Liver (tissue), 9 donors: ENCODE results near the gene MMP19. TPM values are rescaled to one million over a fixed set of nuclear protein-coding genes. Genes with fewer than 3 reads are reported as not detected.
A peak's percentile ranks its signal among the peaks of the same experiment; 100 is the strongest.

ENCODE experiments used
- DNase-seq: peaks from one replicate; pipeline ENCODE4 v3.0.0-alpha.2; 2017; ENCODE audit warnings: low spot score
- H3K27ac ChIP-seq, 2 donors: one replicate each; pipeline ENCODE4 v1.7.0; 2013; ENCODE audit warnings: inconsistent platforms in 2 of 2, low read length in 2 of 2, control low read depth in 1 of 2, low read depth in 1 of 2, mild to moderate bottlenecking in 1 of 2
- H3K27me3 ChIP-seq, 4 donors: one replicate each; pipeline versions ENCODE4 v1.6.1 to v1.7.0; 2013; ENCODE audit warnings: low read length in 3 of 4, inconsistent platforms in 1 of 4, mild to moderate bottlenecking in 1 of 4, moderate library complexity in 1 of 4; ENCODE audit not compliant: control insufficient read depth in 4 of 4, insufficient read depth in 4 of 4
- H3K36me3 ChIP-seq, 4 donors: one replicate each; pipeline versions ENCODE4 v1.6.1 to v1.7.0; 2013; ENCODE audit warnings: low read length in 3 of 4, mild to moderate bottlenecking in 3 of 4, low read depth in 1 of 4, moderate library complexity in 1 of 4; ENCODE audit not compliant: control insufficient read depth in 4 of 4, insufficient read depth in 3 of 4
- H3K4me1 ChIP-seq, 4 donors: one replicate each; pipeline versions ENCODE4 v1.6.1 to v1.7.0; 2013; ENCODE audit warnings: low read length in 3 of 4, mild to moderate bottlenecking in 3 of 4, moderate library complexity in 1 of 4; ENCODE audit not compliant: control insufficient read depth in 4 of 4, insufficient read depth in 4 of 4
- H3K4me3 ChIP-seq, 3 donors: one replicate each; pipeline versions ENCODE4 v1.6.1 to v1.7.0; 2013; ENCODE audit warnings: low read length in 3 of 3, control low read depth in 1 of 3, low read depth in 1 of 3, mild to moderate bottlenecking in 1 of 3
- H3K9ac ChIP-seq, 2 donors: one replicate each; pipeline ENCODE4 v1.7.0; 2013; ENCODE audit warnings: low read length in 2 of 2, mild to moderate bottlenecking in 2 of 2, moderate library complexity in 2 of 2, control low read depth in 1 of 2, low read depth in 1 of 2
- H3K9me3 ChIP-seq, 4 donors: one replicate each; pipeline versions ENCODE4 v1.6.1 to v1.7.0; 2013; ENCODE audit warnings: low read length in 3 of 4; ENCODE audit not compliant: control insufficient read depth in 4 of 4
- EGR1 ChIP-seq, 2 donors: IDR thresholded peaks; 2 replicates each; pipeline ENCODE4 v1.6.1; 2016 to 2018; ENCODE audit warnings: antibody characterized with exemption in 2 of 2, low read depth in 2 of 2
- FOXA1 ChIP-seq: IDR thresholded peaks from 2 replicates; pipeline ENCODE4 v1.6.1; 2016; ENCODE audit warnings: antibody characterized with exemption
- GABPA ChIP-seq, 2 donors: IDR thresholded peaks in 1 of 2; conservative IDR thresholded peaks in 1 of 2; 2 replicates each; pipeline ENCODE4 v1.6.1; 2016; ENCODE audit warnings: antibody characterized with exemption in 2 of 2, mild to moderate bottlenecking in 1 of 2, moderate library complexity in 1 of 2
- HNF4A ChIP-seq, 2 donors: conservative IDR thresholded peaks; 2 replicates each; pipeline ENCODE4 v1.6.1; 2016; ENCODE audit warnings: antibody characterized with exemption in 2 of 2, mild to moderate bottlenecking in 2 of 2
- JUND ChIP-seq, 2 donors: IDR thresholded peaks; 2 replicates each; pipeline ENCODE4 v1.6.1; 2016; ENCODE audit warnings: antibody characterized with exemption in 2 of 2
- NR2F2 ChIP-seq: IDR thresholded peaks from 2 replicates; pipeline ENCODE4 v1.6.1; 2016; ENCODE audit warnings: antibody characterized with exemption
- RAD21 ChIP-seq, 2 donors: IDR thresholded peaks; 2 replicates each; pipeline ENCODE4 v1.6.1; 2016; ENCODE audit warnings: antibody characterized with exemption in 2 of 2, mild to moderate bottlenecking in 2 of 2
- RXRA ChIP-seq, 2 donors: IDR thresholded peaks; 2 replicates each; pipeline ENCODE4 v1.6.1; 2017 to 2018; ENCODE audit warnings: antibody characterized with exemption in 2 of 2, mild to moderate bottlenecking in 1 of 2
- TAF1 ChIP-seq: conservative IDR thresholded peaks from 2 replicates; pipeline ENCODE4 v1.6.1; 2016; ENCODE audit warnings: antibody characterized with exemption, mild to moderate bottlenecking
- YY1 ChIP-seq: IDR thresholded peaks from 2 replicates; pipeline ENCODE4 v1.6.1; 2016; ENCODE audit warnings: antibody characterized with exemption, mild to moderate bottlenecking
- WGBS: extraction: QIAGEN DNeasy Blood & Tissue Kit; methylation state at CpG from one replicate; pipeline ENCODE4 v1.1.7; 2013; 5-methylcytosine and 5-hydroxymethylcytosine counted together
- polyA plus RNA-seq, 2 donors: library from polyadenylated mRNA; stranded (reverse) in 1 of 2; unstranded in 1 of 2; fragments of 200-250 nt in 1 of 2; fragments of >200 nt in 1 of 2; fragmentation: Nextera tagmentation in 1 of 2; extraction: Ambion mirVana in 1 of 2; gene quantifications; one replicate each; pipeline versions ENCODE4 v1.2.1 to v1.2.3, GENCODE V29; 2013 to 2015
- total RNA-seq, 2 donors: library from RNA; depleted of rRNA; stranded (reverse); fragments of >200 nt; gene quantifications; one replicate each; pipeline ENCODE4 v1.2.3, GENCODE V29; 2014
- TF ChIP-seq, protein P1 (sequence below): IDR thresholded peaks from 2 replicates; pipeline ENCODE4 v1.6.1; 2016; ENCODE audit warnings: antibody characterized with exemption, mild to moderate bottlenecking
- TF ChIP-seq, protein P2 (sequence below): IDR thresholded peaks from 2 replicates; pipeline ENCODE4 v1.6.1; 2016; ENCODE audit warnings: antibody characterized with exemption
- TF ChIP-seq, protein P3 (sequence below): fragments of 150-350 bp; IDR thresholded peaks from 2 replicates; pipeline ENCODE4 v1.5.1; 2017; ENCODE audit warnings: improper control_type of control experiment, low read depth, low read length; ENCODE audit not compliant: missing input control
- TF ChIP-seq, protein P4 (sequence below): IDR thresholded peaks from 2 replicates; pipeline ENCODE4 v1.6.1; 2016; ENCODE audit warnings: antibody characterized with exemption
- TF ChIP-seq, protein P5 (sequence below): IDR thresholded peaks from 2 replicates; pipeline ENCODE4 v1.6.1; 2016; ENCODE audit warnings: antibody characterized with exemption
- donor health status: healthy.
- donor health status: healthy.
- donor health status: healthy.
- donor health status: healthy.
- donor health status: healthy.

The MMP19 gene
- total and polyA plus RNA-seq, 4 donors: 1.1 to 2.4 (median 1.4) TPM

DNA sequence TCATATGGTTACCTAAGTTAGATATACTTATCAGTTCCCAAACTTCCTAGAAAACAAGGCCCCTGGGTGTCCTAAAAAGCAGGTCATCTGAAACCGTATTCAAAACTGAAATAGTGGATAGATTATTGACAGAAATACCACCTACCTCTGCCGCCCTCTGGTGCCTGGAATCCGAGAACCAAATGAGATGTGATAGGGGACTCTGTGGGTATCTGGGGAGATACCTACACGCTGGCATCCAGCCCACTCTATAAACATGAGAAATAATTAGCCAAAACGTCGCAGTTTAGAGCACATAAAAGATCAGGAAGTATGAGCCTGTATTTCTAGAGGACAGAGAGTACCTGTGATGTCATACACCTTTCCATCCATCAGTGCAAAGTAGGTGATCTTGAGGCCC is 20.5 kb downstream of the MMP19 start:
- Histone ChIP-seq H3K4me3 (no peak overlapping the region), H3K36me3 (peaks cover 3 to 31% (median 20%) of the 10 kb centered on the region in 4 donors), H3K9me3 (no peaks in the 10 kb centered on the region), H3K4me1 (peaks cover 1 to 33% (median 26%) of the 10 kb centered on the region in 4 donors), H3K27me3 (no peaks in the 10 kb centered on the region), H3K9ac (no peak overlapping the region), H3K27ac (no peak overlapping the region)
- DNase-seq: no peak
- WGBS: 50% methylated on average over 6 of the region's 6 CpGs
- TF ChIP-seq GABPA (IDR thresholded peaks at IDR 0.05 in 1 of 2, conservative IDR thresholded peaks at IDR 0.05 in 1 of 2): no peak
- TF ChIP-seq RAD21 (IDR thresholded peaks at IDR 0.05): peak in 1 of 2 donors; percentile 24
- no peak for TF ChIP-seq YY1
- TF ChIP-seq NR2F2: no peak

DNA sequence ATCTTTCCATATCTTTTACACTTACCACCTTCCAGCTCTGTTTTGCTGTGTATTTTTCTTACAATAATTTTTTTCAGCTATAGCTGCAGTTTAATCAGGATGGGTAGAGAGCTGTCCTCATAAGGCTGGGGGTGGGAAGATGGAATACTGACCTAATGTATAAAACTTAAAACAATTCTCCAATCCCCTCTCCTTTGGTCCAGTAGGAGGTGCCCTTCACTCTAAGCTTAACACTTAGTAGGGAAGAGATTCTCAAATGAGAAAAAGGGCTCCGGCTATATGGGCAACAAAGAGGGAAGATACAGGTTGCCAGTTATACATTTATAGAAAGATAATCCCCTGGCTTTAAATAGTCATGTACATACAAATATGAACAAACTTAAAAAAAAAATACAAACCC is 22.1 kb downstream of the MMP19 start:
- no peaks in the 10 kb centered on the region for H3K27me3 ChIP-seq
- WGBS: 90% methylated on average over 1 of the region's 1 CpG
- H3K4me1 ChIP-seq: peaks cover 1 to 35% (median 34%) of the 10 kb centered on the region in 4 donors
- no peak overlapping the region for H3K4me3 ChIP-seq
- H3K27ac ChIP-seq: no peak overlapping the region
- H3K9me3 ChIP-seq: no peaks in the 10 kb centered on the region
- no peak overlapping the region for H3K9ac ChIP-seq
- TF ChIP-seq RAD21 (IDR thresholded peaks at IDR 0.05) (no peak), RXRA (IDR thresholded peaks at IDR 0.05) (no peak), FOXA1 (no peak), YY1 (no peak), GABPA (IDR thresholded peaks at IDR 0.05 in 1 of 2, conservative IDR thresholded peaks at IDR 0.05 in 1 of 2) (no peak), TAF1 (no peak), NR2F2 (no peak), HNF4A (conservative IDR thresholded peaks at IDR 0.05) (no peak), JUND (IDR thresholded peaks at IDR 0.05) (no peak), EGR1 (IDR thresholded peaks at IDR 0.05; ENCODE audit: low read depth in 2 of 2) (no peak)
- TF ChIP-seq, protein P1, sequence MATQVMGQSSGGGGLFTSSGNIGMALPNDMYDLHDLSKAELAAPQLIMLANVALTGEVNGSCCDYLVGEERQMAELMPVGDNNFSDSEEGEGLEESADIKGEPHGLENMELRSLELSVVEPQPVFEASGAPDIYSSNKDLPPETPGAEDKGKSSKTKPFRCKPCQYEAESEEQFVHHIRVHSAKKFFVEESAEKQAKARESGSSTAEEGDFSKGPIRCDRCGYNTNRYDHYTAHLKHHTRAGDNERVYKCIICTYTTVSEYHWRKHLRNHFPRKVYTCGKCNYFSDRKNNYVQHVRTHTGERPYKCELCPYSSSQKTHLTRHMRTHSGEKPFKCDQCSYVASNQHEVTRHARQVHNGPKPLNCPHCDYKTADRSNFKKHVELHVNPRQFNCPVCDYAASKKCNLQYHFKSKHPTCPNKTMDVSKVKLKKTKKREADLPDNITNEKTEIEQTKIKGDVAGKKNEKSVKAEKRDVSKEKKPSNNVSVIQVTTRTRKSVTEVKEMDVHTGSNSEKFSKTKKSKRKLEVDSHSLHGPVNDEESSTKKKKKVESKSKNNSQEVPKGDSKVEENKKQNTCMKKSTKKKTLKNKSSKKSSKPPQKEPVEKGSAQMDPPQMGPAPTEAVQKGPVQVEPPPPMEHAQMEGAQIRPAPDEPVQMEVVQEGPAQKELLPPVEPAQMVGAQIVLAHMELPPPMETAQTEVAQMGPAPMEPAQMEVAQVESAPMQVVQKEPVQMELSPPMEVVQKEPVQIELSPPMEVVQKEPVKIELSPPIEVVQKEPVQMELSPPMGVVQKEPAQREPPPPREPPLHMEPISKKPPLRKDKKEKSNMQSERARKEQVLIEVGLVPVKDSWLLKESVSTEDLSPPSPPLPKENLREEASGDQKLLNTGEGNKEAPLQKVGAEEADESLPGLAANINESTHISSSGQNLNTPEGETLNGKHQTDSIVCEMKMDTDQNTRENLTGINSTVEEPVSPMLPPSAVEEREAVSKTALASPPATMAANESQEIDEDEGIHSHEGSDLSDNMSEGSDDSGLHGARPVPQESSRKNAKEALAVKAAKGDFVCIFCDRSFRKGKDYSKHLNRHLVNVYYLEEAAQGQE: no peak
- TF ChIP-seq, protein P2, sequence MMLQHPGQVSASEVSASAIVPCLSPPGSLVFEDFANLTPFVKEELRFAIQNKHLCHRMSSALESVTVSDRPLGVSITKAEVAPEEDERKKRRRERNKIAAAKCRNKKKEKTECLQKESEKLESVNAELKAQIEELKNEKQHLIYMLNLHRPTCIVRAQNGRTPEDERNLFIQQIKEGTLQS: no peak
- TF ChIP-seq, protein P3, sequence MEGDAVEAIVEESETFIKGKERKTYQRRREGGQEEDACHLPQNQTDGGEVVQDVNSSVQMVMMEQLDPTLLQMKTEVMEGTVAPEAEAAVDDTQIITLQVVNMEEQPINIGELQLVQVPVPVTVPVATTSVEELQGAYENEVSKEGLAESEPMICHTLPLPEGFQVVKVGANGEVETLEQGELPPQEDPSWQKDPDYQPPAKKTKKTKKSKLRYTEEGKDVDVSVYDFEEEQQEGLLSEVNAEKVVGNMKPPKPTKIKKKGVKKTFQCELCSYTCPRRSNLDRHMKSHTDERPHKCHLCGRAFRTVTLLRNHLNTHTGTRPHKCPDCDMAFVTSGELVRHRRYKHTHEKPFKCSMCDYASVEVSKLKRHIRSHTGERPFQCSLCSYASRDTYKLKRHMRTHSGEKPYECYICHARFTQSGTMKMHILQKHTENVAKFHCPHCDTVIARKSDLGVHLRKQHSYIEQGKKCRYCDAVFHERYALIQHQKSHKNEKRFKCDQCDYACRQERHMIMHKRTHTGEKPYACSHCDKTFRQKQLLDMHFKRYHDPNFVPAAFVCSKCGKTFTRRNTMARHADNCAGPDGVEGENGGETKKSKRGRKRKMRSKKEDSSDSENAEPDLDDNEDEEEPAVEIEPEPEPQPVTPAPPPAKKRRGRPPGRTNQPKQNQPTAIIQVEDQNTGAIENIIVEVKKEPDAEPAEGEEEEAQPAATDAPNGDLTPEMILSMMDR: no peak
- TF ChIP-seq, protein P4, sequence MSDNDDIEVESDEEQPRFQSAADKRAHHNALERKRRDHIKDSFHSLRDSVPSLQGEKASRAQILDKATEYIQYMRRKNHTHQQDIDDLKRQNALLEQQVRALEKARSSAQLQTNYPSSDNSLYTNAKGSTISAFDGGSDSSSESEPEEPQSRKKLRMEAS: no peak
- TF ChIP-seq, protein P5, sequence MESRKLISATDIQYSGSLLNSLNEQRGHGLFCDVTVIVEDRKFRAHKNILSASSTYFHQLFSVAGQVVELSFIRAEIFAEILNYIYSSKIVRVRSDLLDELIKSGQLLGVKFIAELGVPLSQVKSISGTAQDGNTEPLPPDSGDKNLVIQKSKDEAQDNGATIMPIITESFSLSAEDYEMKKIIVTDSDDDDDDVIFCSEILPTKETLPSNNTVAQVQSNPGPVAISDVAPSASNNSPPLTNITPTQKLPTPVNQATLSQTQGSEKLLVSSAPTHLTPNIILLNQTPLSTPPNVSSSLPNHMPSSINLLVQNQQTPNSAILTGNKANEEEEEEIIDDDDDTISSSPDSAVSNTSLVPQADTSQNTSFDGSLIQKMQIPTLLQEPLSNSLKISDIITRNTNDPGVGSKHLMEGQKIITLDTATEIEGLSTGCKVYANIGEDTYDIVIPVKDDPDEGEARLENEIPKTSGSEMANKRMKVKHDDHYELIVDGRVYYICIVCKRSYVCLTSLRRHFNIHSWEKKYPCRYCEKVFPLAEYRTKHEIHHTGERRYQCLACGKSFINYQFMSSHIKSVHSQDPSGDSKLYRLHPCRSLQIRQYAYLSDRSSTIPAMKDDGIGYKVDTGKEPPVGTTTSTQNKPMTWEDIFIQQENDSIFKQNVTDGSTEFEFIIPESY: no peak
- peaks cover 3 to 31% (median 20%) of the 10 kb centered on the region in 4 donors for H3K36me3 ChIP-seq
- DNase-seq: no peak
